ENCODE data around the gene NDUFA13.
"Not testable (repeated sequence)": the region's sequence is repeated elsewhere in the genome, so short reads cannot be mapped to it uniquely, and the experiment has no call there.

NDUFA13 gene

DNA sequence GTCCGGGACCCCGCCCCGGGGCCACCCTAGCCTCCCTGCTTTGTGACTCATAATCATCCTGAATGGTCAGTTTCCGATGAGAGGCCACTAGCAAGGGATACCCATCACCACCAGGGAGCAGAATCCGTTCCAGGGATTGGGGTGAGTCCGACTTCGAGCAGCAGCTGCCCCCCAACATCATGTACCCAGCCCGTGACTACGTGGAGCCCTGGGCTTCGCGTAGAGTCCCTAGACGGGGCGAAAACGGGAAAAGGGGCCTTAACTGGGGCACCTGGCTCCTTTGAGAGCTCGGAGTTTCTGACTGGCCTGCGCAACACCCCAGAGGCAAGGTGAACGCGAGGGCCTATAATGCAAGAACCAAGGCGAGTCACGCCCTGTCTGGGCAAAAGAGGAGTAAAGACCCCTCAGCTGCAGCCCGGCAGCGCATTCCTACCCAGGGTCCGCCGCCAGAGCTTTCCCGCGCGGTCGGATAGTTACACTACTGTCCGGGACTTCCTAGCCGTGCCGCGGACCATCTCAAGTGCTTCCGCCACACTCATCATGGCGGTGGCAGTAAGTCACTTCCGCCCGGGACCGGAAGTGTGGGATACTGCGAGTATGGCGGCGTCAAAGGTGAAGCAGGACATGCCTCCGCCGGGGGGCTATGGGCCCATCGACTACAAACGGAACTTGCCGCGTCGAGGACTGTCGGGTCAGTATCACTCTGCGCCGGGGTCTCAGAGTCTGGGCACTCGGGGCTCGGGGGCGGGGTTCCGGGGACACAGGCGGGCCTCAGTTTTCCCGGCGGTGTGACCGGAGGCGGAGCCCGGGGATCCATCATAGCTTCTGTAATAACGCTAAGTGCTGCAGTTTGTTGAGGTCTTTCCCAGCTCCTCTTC lies at the start of gene NDUFA13:
NDUFA13 (plus strand) TSS at position 584 of the 878 bp plus-strand sequence; CDS start at position 598, 14 bp downstream.
- peak; percentile 92 for DNase-seq

DNA sequence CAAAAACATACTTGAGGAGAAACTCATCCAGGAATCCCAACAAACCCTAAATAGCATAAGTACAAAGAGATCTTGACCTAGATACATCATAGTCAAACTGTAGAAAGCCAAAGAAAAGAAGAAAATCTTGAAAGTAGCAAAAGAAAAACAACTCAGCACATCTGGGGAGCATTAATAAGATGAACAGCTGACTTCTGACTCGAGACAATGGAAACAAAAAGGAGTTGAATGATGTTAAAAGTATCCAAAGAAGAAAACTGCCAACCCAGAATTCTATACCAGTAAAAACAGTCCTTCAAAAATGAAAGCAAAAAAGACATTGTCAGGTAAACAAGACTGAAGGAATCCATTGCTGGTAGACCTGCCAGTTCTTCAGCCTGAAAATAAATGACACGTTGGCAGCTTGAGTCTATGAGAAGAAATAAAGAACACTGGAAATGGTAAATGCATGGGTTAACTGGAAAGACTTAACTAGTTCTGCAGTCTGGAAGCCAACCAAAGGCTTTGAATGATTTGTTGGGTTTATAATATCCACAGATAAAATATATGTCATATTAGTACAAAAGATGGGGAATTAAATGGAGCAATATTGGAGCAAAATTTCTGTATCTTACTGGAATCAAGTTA lies 47.5 kb upstream of the NDUFA13 start:
- no peak for DNase-seq

DNA sequence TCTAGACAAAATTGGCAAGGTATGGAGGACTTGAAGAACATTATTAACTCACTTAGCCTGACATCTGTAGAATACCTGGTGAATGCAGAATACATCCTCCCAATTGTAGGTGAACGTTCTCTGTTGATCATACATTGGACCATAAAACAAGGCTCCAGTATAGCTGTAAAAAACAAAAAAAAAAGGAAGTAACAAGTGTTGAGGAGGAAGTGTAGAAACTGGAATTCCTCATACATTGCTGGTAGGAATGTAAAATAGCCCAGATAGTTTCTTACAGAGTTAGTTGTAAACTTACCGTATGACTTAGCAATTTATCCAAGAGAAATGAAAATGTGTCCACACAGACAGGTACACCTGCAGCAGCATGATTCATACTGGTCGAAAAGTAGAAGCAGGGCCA lies 45.4 kb upstream of the NDUFA13 start:
- DNase-seq: no peak

DNA sequence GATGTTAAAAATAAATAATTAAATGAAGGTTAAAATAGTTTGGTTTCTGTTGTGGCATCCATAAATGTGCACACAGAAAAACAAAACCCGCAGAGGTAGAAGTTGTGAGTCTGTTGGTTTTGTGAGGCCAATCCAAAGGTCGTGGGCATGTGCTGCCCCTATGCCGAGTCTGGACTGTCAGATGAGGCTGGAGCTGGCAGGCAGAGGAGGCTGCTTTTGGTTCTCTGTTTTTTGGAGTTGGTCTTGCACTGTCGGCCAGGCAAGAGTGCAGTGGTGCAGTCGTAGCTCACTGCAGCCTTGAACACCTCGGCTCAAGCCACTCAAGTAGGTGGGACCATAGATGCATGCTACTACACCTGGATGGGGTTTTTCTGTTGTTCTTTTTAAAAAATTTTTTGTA lies 44.3 kb upstream of the NDUFA13 start:
- no peak for DNase-seq

DNA sequence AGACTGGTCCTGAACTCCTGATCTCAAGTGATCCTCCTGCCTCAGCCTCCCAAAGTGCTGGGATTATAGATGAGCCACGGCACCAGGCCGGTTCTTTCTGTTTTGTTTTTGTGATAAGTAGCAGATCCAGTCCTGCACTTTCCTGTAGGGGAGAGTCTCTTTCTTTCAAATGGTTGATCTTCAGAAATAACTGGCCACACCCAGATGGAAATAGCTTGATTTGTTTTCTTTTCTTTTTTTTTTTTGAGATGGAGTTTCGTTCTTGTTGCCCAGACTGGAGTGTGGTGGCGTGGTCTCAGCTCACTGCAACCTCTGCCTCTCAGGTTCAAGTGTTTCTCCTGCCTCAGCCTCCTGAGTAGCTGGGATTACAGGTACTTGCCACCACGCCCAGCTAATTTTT lies 43.9 kb upstream of the NDUFA13 start:
- DNase-seq: not testable (repeated sequence)

DNA sequence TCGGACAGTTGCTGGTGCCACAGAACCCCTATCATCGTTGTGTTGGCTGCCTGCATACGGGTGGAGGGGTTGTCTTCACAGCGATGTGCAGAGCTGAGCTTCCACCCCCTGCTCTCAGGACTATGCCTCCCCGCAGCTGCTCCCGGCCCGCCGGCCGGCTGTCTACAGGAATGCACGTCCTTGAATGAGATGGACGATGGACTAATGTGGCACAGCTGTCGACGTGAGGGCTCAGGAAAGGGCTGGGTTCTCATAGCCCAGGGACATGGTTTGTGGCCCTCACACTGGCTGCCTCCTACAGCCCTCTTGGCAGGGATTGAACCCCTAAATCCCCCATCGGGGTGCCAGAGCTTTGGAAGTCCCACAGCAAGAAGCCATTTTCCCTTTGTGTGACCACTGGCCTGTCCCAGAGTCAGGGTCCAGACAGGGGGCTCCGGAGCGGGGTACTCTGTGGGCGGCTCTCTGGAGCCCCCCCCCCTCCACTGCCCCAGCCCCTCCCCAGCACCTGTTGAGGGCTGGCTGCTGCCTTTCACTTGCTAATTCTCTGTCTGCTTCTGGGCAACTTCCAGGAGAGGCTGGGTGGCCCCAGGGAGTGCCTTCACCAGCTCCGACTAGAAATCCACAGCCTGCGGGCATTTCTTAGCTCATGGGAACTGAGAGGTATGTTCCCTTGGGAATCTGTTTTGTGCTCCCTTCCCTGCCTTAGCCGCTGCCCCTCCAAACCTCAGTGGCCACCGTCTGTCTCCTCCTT lies 40.8 kb upstream of the NDUFA13 start:
- no peak for DNase-seq

DNA sequence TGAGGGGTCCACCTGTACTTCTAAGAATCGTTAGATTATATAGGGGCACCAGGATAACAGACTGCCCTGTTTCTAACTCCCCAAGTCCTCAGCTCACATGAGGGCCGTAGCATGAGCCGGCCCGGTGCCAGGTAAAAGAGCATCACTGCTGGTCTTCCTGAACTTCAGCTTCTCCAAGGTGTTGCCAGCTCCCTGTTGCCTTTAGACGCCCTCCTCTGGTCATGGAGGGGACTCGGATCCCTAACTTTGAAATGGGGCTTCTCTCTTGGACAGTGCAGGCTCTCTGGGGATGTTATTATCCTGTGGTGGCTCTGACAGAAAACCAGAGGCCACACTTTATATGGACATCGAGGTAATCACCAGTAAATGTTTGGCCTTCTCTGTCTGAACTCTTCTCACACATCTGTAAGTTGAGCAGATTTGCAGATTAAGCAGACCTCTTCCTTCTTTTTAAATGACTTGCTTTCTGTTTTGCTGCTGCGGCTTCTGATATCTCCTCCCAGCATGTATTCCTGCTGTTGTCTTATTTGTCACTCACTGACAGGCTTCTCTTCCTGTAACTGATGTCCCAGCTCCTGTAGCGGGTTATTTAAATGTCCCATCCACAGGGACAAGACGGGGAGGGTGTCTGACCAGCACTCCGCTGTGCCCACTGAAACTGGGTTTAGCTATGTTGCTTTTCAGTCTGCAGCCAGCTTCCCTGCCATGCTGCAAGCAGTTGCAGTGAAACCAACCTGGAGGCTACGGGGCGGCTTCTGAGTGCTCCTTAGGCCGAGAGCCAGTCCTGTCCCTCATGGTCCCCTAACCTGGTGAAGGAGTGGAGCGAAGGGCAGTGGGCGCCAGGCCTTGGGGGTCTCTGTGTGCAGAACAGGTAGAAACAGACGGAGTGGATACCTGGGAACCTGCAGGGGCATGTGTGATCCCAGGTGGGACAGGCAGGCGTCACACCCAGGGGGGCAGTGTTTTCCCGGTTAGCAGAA lies 39.9 kb upstream of the NDUFA13 start:
- DNase-seq: no peak

DNA sequence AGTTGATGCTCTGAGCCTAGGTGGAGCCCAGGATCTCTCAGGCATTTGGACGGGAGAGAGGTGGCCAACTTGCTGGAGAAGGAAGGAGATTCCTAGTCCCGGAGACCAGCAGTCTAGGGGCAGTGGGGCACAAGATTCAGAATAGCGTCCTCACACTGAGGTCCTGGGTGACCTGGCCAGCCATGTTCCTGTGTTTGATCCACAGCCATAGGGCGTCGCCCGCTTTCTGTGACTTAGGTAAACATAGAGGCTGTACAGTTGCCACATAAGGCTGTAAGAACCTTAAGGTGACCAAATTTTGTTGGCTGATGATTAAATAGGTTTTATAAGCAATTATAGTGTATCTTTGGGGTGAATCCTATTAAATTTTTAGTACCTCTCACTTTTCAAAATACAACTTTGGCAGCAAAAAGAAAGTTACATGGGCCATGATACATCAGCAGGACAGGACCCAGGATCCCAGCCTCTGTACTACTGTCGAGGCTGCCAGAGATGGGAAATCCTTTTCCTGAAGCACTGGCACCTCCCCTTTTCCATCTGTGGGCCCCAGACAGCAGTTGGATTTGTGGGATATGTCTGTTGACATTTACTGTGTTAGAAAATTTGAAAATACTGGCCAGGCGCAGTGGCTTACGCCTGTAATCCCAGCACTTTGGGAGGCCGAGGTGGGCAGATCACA lies 38.2 kb upstream of the NDUFA13 start:
- no peak for DNase-seq

DNA sequence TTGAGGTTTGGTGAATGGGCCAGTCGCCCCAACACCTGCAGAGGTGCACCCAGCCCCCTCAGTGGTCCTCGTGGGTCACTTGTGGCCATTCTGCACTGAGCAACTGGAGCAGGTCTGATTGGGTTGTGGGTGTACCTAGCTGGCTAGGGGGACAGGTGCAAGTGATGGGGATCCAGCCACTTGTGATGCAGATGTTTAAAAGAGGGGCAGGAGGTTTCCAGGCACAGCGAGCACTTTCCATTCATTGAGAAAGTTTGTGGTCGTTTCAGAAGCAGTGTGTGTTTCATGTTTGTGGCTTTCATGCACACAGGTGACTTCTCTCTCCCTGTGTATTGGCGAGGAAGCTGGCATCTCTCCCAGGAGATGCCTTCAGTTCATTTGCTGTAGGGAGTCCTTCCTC lies 35.3 kb upstream of the NDUFA13 start:
- no peak for DNase-seq

DNA sequence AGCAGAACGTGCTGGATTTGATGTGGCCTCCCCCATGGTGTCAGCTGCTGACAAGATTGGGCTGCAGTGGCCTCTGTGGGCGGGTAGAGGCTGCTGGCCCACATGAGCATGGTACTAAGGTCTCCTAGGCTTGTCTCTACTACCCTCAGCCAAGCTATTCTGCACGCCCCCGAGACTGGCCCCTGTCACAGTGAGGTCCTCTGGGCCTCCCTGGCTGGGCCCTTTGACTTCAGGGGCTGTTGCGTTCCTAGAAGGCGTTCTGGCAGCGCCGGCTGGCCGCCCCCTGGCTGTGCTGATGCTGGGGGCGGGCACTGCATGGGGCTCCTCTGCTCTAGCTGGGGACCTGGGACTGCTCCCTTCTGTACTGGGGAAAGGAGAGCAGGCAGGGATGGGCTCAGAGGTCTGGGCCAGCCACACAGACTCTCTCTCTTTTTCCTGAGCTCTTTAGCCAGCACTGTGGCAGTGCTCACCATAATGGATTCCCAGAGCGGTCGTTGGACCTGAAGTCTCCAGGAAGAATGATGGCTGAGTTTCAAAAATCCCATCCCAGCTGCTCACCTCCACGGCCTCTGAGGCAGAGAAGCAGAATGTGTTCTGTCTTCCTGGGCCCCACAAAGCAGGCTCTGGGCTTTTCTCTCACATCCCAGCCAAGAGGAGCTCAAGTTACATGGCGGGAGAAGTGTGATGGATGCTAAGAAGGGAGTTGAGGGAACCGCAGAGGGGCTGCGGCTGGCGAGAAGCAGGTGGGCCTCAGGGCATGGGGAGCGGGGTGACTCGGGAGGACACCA lies 33.0 kb upstream of the NDUFA13 start:
- no peak for DNase-seq

DNA sequence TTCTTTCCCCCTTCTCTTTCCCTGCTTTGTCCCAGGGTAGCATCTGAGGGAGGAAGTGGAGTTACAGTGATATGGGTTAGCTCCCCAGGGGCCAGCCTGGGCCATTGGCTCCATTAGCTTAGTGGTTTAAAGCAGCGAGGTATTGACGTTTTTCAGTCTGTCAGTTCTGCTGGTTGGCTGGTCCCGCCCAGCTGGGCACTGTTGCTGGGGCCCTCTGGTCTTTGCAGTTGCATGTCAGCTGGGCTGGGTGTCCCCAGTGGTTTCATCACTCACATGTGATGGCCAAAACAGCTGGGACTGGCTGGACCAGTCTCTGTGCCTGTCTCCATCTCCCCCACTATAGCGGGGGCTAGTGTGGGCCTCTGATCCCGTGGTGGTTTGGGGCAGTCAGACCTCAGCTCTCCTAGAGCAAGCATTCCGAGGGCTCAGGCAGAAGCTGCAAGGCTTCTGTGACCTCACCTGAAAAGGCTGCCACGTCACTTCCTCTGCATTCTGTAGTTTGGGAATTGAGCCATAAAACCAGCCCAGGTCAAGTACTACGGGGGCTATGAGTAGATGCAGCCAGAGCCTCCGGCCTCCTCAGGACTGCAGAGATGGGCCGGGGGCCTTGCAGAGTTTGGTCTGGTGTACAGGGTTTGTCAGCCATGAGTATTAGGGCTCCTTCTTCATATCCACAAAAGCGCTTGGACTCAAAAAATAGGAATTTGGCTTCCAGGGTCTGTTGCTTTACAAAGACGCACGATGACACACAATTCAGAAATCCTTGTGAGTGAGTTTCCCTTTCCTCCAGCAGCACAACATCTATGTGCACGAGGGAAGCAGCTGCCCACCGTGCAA lies 30.6 kb upstream of the NDUFA13 start:
- no peak for DNase-seq

DNA sequence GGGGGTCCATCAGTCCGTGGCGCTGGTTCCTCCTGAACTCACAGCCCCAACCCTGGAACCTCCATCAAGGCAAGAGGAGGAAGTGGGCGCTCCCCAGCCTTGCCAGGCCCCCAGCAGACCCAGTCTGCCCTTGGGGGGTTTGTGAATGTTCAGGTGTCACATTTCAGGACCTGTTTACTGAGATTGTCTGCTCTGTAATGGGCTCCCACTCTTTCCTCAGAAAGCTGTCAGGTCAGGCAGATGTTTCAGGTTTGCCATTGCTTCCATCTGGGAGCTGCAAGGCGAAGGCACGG lies 30.1 kb upstream of the NDUFA13 start:
- no peak for DNase-seq

DNA sequence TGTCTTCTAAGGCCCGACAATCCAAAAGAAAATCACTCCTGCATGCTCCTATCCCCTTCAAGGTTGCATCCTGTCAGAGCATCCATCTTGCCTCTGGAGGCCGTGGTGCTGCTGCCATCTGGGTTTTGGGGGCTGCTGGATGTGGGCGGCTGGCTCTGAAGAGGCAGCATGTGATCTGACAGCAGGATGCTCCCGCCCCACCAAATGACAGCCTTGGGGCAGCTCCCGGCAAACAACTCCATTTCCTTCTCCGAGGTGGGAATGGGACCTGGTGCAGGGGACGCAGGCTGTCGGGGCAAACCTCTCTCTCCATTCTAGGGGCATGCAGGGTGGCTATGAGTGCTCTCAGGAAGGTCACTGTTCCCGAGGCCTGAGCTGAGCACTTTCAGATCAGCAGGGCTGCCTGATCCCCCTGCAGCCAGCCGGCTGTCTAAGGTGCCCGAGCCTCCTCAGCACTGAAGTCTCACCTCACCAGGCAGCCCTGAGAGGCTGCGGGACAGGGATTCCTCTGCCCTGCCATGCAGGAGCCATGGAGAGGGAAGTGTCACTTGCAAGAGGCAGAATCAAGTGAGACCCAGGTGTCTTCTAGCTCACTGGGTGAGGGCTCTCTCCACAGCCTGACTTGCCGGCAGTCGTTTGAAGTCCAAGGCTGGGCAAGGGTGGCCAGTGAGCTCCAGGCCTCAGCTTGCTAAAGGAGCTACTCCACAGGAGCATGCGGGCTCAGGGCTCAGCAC lies 29.5 kb upstream of the NDUFA13 start:
- no peak for DNase-seq

DNA sequence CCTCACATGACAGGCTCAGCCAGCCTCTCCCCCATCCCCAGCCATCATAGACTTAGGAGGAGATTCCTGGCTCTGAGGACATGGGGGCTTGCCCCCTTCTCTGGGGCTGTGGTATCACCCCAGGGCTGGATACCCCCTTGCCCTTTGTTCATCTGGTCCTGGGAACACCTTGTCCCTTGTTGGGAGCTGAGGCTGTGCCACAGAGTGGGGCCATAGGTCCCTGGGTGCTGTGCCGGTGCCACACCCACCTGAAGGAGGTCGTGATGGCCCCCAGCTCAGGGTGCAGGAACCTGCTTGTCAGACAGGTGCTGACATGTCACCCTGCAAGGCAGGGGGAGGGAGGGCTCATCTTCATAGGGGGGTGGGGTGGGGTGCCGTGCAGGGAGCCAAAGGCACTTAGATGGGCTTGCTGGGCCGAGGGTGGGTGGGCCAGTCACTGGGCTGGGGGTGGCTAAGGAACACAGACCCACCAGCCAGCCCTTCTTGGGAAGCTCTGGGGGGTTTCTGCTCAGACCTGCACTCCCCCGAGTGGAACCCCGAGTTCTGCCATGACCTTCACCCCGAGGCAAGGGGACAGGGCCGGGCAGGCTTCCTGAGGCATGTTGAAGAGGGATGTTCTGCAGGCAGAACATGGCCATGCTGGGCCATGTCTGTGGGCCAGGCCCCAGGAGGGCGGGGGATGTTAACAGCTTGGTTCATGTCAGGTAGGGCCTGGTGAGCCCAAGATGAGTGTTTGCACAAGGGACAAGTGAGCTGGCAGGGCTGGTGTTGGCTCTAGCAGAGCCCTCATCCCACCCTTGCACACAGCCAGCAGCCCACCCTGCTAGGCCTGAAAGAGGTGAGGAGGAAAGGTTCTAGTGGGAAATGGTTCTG lies 28.7 kb upstream of the NDUFA13 start:
- no peak for DNase-seq

DNA sequence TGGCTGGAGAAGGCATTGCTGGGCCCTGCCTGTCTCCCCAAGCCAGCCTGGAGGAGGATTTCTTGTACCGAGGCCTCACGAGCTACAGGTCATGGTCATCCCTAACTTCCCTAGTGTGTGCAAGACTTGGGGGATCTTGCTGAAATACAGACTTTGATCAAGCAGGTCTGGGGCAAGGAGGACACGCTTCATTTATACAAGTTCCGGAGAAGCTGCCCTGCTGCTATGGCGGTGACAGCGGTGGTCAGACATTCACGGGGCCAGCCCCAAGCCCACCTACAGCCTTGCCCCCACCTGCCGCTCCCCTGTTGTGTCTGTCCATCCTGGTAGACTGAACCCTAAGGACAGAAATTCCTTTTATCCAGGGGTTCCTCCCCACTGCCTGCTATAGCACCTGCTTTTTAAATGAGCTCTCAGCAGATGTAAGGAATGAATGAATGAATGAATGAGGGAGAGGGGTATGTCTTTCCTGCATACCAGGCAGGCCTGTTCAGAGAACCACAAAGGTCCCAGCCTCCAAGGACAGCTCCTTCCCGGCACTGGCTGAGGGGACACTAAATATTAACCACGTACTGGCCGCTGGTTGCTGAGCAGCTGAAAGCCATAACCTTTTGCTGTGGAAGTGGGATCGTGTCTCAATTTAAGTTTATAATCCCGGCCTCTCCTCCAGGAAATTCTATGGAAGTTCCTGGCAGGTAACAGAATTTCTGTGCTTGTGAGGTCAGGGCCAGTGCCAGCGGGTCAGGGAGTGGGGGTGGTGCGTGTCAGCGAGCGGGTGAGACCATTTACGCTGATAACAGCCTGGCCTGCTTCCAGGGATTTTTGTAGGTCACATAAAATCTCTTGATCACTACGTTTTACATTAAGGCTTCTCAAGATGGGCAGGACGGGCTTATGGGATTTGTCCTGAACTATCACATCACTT lies 27.8 kb upstream of the NDUFA13 start:
- no peak for DNase-seq

DNA sequence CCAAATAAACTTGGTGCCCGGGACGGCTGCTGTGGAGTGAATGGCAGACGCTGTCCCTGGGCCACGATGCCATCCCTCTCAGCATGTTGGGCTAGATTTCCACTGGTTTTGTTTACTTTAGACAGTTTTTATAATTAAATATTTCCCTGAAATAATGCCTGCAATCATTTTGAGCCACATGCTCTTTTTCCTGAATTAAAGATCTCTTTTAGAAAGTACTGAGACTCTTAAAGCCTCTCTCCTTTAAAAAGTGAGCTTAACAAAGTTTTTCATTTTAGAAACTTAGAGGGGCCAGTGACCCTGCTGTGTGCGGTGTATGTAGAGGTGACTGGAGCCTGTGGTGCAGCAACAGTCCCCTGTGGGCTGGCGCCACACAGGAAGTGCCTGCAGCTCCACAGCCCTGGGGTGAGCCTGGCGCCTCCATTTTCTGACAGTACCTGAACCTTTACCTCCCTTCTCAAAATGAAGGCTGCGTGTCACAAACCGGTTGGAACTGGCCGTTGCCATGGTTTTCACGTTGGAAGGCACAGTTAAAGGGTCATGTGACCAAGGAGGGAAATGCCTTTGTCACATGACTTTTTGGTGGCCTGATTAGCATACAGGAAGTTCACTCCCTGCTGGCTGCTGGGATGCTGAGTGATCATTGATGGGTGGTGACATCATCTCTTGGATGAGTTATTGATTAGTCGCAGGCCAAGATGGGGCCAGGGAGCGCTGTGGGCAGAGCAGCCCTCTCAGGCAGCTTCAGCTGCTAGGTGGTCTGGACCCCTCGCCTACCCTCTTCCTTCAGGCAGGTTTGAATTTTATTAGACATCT lies 26.9 kb upstream of the NDUFA13 start:
- DNase-seq: peak; percentile 78
